Measurements from ENCODE around the gene ACTN1. TPM values are rescaled to one million over a fixed set of nuclear protein-coding genes. Genes with fewer than 3 reads are reported as not detected.

Gene ACTN1
- total and polyA plus RNA-seq, 2 of the 8 experiments (the other 6 are each of a cell fraction or from before 2014, with no cell fraction given), result 236 to 262 TPM

- H3K18ac ChIP-seq (ENCODE audit: extremely low read depth, low read length), result no peak overlapping the region
- no peak overlapping the region for H3K27ac ChIP-seq (ENCODE audit: low read depth, low read length)
- H3K23ac ChIP-seq (ENCODE audit: insufficient read length), result no peak overlapping the region
- no peak overlapping the region for H2AK5ac ChIP-seq (ENCODE audit: low read depth, low read length)
- H2BK12ac ChIP-seq (ENCODE audit: low read depth, low read length), result no peak overlapping the region
- no peak overlapping the region for H2BK5ac ChIP-seq (ENCODE audit: low read depth, low read length)
- no peak overlapping the region for H3K9ac ChIP-seq (replicated peaks in 1 of 4; ENCODE audit: extremely low read depth in 1 of 4, low read depth in 3 of 4, low read length in 3 of 4)
- no peak for FAIRE-seq
- H2BK120ac ChIP-seq (replicated peaks; ENCODE audit: low read depth, low read length), result no peak overlapping the region
- H3K4me3 ChIP-seq (ENCODE audit: extremely low read depth in 1 of 4, insufficient read depth in 2 of 4, low read depth in 3 of 4, low read length in 4 of 4), result no peak overlapping the region
- H3K36me3 ChIP-seq (ENCODE audit: control insufficient read depth in 2 of 4, insufficient read depth in 4 of 4, low read length in 3 of 4), result no peaks in the 10 kb centered on the region
- TF ChIP-seq CTBP2 (IDR thresholded peaks at IDR 0.05; ENCODE audit: borderline replicate concordance, insufficient read depth, insufficient read length, low read length) (no peak), RXRA (IDR thresholded peaks at IDR 0.05; ENCODE audit: insufficient read depth, low read depth, low read length) (no peak), GTF2F1 (IDR thresholded peaks at IDR 0.05; ENCODE audit: borderline replicate concordance, low read depth, low read length) (no peak)
- no peaks in the 10 kb centered on the region for H3K4me1 ChIP-seq (replicated peaks in 1 of 4; ENCODE audit: control insufficient read depth in 3 of 4, insufficient read depth in 4 of 4, low read length in 3 of 4)
- H3K4ac ChIP-seq (replicated peaks; ENCODE audit: insufficient read length, low read depth, low read length), result no peak overlapping the region
- DNase-seq (ENCODE audit: low read depth in 1 of 2, low spot score in 2 of 2), result no peak
- H2AFZ ChIP-seq (ENCODE audit: low read length), result no peak overlapping the region
- POLR2A ChIA-PET (ENCODE audit: partially characterized antibody), result interaction anchor here (1.1 to 1.7 kb wide), 2 partner anchors 9 to 36 kb away, joined by 3 to 4 read pairs; partner anchors contain the start of gene ZFP36L1
- H3K23me2 ChIP-seq (ENCODE audit: low read depth, low read length), result no peaks in the 10 kb centered on the region
- H3K56ac ChIP-seq (replicated peaks; ENCODE audit: insufficient read length, low read depth, low read length), result no peak overlapping the region
- no peaks in the 10 kb centered on the region for H3K27me3 ChIP-seq (replicated peaks in 1 of 4; ENCODE audit: control insufficient read depth in 3 of 4, extremely low read depth in 1 of 4, insufficient read depth in 3 of 4, low read length in 3 of 4)
- no peaks in the 10 kb centered on the region for H3K9me3 ChIP-seq (ENCODE audit: insufficient read depth in 2 of 2, low read depth in 1 of 2, low read length in 1 of 2)
- no peak overlapping the region for H2BK15ac ChIP-seq (ENCODE audit: low read length)
- no peak overlapping the region for H4K8ac ChIP-seq (ENCODE audit: extremely low read depth, insufficient read depth, low read length)
- no peak overlapping the region for H4K5ac ChIP-seq (ENCODE audit: insufficient read length, low read depth, low read length)
- H4K20me1 ChIP-seq (replicated peaks in 1 of 2; ENCODE audit: control insufficient read depth in 1 of 2, insufficient read depth in 2 of 2, low read length in 2 of 2), result no peaks in the 10 kb centered on the region
- no peak overlapping the region for H3K14ac ChIP-seq (ENCODE audit: insufficient read length)
- no peaks in the 10 kb centered on the region for H3K79me2 ChIP-seq (ENCODE audit: control insufficient read depth in 1 of 2, insufficient read depth in 2 of 2, low read length in 2 of 2)
- CTCF ChIA-PET (ENCODE audit: partially characterized antibody), result interaction anchor here (0.6 to 5.3 kb wide), 9 partner anchors 9 to 584 kb away, joined by 3 to 26 read pairs (median 3); no protein-coding TSS in a partner anchor
- no peak overlapping the region for H4K91ac ChIP-seq (replicated peaks; ENCODE audit: insufficient read length, low read length)
- H2BK20ac ChIP-seq (ENCODE audit: low read length), result no peak overlapping the region
- no peak overlapping the region for H3K4me2 ChIP-seq (ENCODE audit: insufficient read depth in 1 of 2, low read depth in 2 of 2, low read length in 2 of 2)
- H3K79me1 ChIP-seq (ENCODE audit: low read depth, low read length), result no peaks in the 10 kb centered on the region
These were observed 150.4 kb downstream of the ACTN1 start for GRCh38 chr14:68828698-68829097.

Data from H1 (cell line).